Osteocyte (in vitro differentiated cells): ENCODE measurements around the gene CLUH. TPM values are rescaled to one million over a fixed set of nuclear protein-coding genes. Genes with fewer than 3 reads are reported as not detected.
"Not testable (repeated sequence)": the region's sequence is repeated elsewhere in the genome, so short reads cannot be mapped to it uniquely, and the experiment has no call there.

Experiments used
- DNase-seq: peaks from one replicate; pipeline ENCODE4 v3.0.0; 2021; ENCODE audit warnings: mixed read lengths; ENCODE audit not compliant: unreplicated experiment; ENCODE audit errors: extremely low spot score
- H3K27ac Mint-ChIP-seq: one replicate; pipeline ENCODE4 v1.8.0; 2021; ENCODE audit warnings: mild to moderate bottlenecking, mixed read lengths; ENCODE audit not compliant: unreplicated experiment
- H3K27me3 Mint-ChIP-seq: one replicate; pipeline ENCODE4 v1.8.0; 2021; ENCODE audit warnings: mixed read lengths; ENCODE audit not compliant: unreplicated experiment
- H3K36me3 Mint-ChIP-seq: one replicate; pipeline ENCODE4 v1.8.0; 2021; ENCODE audit warnings: mixed read lengths; ENCODE audit not compliant: unreplicated experiment
- H3K4me1 Mint-ChIP-seq: one replicate; pipeline ENCODE4 v1.8.0; 2021; ENCODE audit warnings: mixed read lengths; ENCODE audit not compliant: unreplicated experiment
- H3K4me3 Mint-ChIP-seq: one replicate; pipeline ENCODE4 v1.8.0; 2021; ENCODE audit warnings: mild to moderate bottlenecking, moderate library complexity, mixed read lengths; ENCODE audit not compliant: unreplicated experiment
- H3K9me3 Mint-ChIP-seq: one replicate; pipeline ENCODE4 v1.8.0; 2021; ENCODE audit warnings: mixed read lengths; ENCODE audit not compliant: unreplicated experiment
- CTCF ChIP-seq: fragments of 200-600 bp; sonication (generic); IDR thresholded peaks from 2 replicates; pipeline ENCODE4 v1.5.0; 2021; ENCODE audit warnings: antibody characterized with exemption, mild to moderate bottlenecking, moderate library complexity
- total RNA-seq: library from RNA; stranded (reverse); gene quantifications from 2 replicates; pipeline ENCODE4 v1.2.1, GENCODE V29; 2021

CLUH gene
- total RNA-seq, 1 donor from 2014 or later = 49.4 TPM

- Mint-ChIP-seq H3K27me3 (no peaks in the 10 kb centered on the region), H3K9me3 (no peaks in the 10 kb centered on the region), H3K4me3 (no peak overlapping the region), H3K27ac (no peak overlapping the region), H3K36me3 (peaks cover 52% of the 10 kb centered on the region), H3K4me1 (no peaks in the 10 kb centered on the region)
- TF ChIP-seq CTCF = no peak
- DNase-seq = no peak
These were observed 39.5 kb downstream of the CLUH start for GRCh38 chr17:2672026-2672425.

GRCh38 chr17:2660410-2660809, 51.2 kb downstream of the CLUH start:
- peaks cover 35% of the 10 kb centered on the region for H3K4me1 Mint-ChIP-seq
- not testable (repeated sequence) for H3K27ac Mint-ChIP-seq, DNase-seq, H3K36me3 Mint-ChIP-seq, H3K9me3 Mint-ChIP-seq, H3K27me3 Mint-ChIP-seq, H3K4me3 Mint-ChIP-seq

- not testable (repeated sequence) for H3K4me3 Mint-ChIP-seq
These were observed 52.2 kb downstream of the CLUH start for GRCh38 chr17:2659337-2659736.

GRCh38 chr17:2656283-2656682, 55.3 kb downstream of the CLUH start:
- no peak for DNase-seq
- Mint-ChIP-seq H3K36me3 (peaks cover 17% of the 10 kb centered on the region), H3K4me1 (peaks cover 25% of the 10 kb centered on the region), H3K27ac (no peak overlapping the region), H3K27me3 (no peaks in the 10 kb centered on the region), H3K4me3 (no peak overlapping the region), H3K9me3 (peaks cover 4% of the 10 kb centered on the region)
- TF ChIP-seq CTCF = no peak

More at GRCh38 chr17:2659337-2659736, 52.2 kb downstream of the CLUH start:
- Mint-ChIP-seq H3K4me1 (peaks cover 33% of the 10 kb centered on the region), H3K27ac (peak overlapping the region; percentile 18), H3K36me3 (peaks cover 10% of the 10 kb centered on the region)
- H3K27me3 Mint-ChIP-seq, H3K9me3 Mint-ChIP-seq, DNase-seq: not testable (repeated sequence)

- Mint-ChIP-seq H3K4me1 (peaks cover 27% of the 10 kb centered on the region), H3K9me3 (no peaks in the 10 kb centered on the region), H3K27me3 (no peaks in the 10 kb centered on the region), H3K27ac (no peak overlapping the region), H3K4me3 (no peak overlapping the region), H3K36me3 (peaks cover 19% of the 10 kb centered on the region)
- no peak for DNase-seq
- TF ChIP-seq CTCF = no peak
These were observed 56.0 kb downstream of the CLUH start for GRCh38 chr17:2655546-2655945.

- H3K27ac Mint-ChIP-seq, DNase-seq, H3K9me3 Mint-ChIP-seq, H3K4me3 Mint-ChIP-seq, H3K27me3 Mint-ChIP-seq: not testable (repeated sequence)
- peaks cover 21% of the 10 kb centered on the region for H3K36me3 Mint-ChIP-seq
- peaks cover 22% of the 10 kb centered on the region for H3K4me1 Mint-ChIP-seq
These were observed 58.7 kb downstream of the CLUH start for GRCh38 chr17:2652911-2653310.

- no peaks in the 10 kb centered on the region for H3K9me3 Mint-ChIP-seq
- TF ChIP-seq CTCF = no peak
- peaks cover 22% of the 10 kb centered on the region for H3K4me1 Mint-ChIP-seq
- no peak overlapping the region for H3K4me3 Mint-ChIP-seq
- H3K27ac Mint-ChIP-seq = no peak overlapping the region
- H3K36me3 Mint-ChIP-seq = peaks cover 20% of the 10 kb centered on the region
- H3K27me3 Mint-ChIP-seq = no peaks in the 10 kb centered on the region
- no peak for DNase-seq
These were observed 62.4 kb downstream of the CLUH start for GRCh38 chr17:2649191-2649590.
